ENCODE measurements around the gene GPC6. TPM values are rescaled to one million over a fixed set of nuclear protein-coding genes. Genes with fewer than 3 reads are reported as not detected.

Gene GPC6
- total RNA-seq, 1 experiment from 2014 or later = not detected

DNA sequence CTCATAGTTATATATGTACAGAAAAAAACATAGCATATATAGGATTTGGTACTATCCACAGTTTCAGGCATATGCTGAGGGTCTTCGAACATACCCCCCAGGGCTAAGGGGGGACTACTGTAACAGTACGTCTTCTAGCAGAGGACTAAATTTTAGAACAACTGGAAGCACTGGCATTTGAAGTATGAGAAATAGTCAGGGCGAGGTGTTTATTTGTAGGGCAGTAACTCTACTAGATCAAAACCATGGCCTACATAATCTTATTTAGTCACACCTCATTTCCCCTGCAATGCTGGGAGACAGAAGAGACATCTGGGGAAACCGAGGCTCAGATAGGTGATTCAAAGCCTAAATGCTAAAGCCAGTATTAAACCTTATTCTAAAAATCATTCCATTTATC is 1007.2 kb downstream of the GPC6 start:
- Histone ChIP-seq H3K9me2 (ENCODE audit: insufficient read depth) (no peaks in the 10 kb centered on the region), H3K36me3 (ENCODE audit: low read depth) (no peaks in the 10 kb centered on the region), H3K27me3 (ENCODE audit: insufficient read depth, low read depth) (no peaks in the 10 kb centered on the region), H3K27ac (no peak overlapping the region), H3K4me3 (no peak overlapping the region), H3K79me2 (ENCODE audit: low read depth) (no peaks in the 10 kb centered on the region), H3K4me1 (replicated peaks; ENCODE audit: insufficient read depth) (no peaks in the 10 kb centered on the region), H3K9me3 (ENCODE audit: insufficient read depth, low read depth) (no peaks in the 10 kb centered on the region; the same call in 1 of the 2 replicates), H2AFZ (no peak overlapping the region), H3F3A (ENCODE audit: insufficient read depth, low read depth) (no peaks in the 10 kb centered on the region), H3K4me2 (no peak overlapping the region; the same call in 1 of the 2 replicates), H4K20me1 (ENCODE audit: insufficient read depth) (no peaks in the 10 kb centered on the region)
- POLR2A ChIA-PET (ENCODE audit: unreplicated experiment) = no interaction called here
- TF ChIP-seq, protein P1, sequence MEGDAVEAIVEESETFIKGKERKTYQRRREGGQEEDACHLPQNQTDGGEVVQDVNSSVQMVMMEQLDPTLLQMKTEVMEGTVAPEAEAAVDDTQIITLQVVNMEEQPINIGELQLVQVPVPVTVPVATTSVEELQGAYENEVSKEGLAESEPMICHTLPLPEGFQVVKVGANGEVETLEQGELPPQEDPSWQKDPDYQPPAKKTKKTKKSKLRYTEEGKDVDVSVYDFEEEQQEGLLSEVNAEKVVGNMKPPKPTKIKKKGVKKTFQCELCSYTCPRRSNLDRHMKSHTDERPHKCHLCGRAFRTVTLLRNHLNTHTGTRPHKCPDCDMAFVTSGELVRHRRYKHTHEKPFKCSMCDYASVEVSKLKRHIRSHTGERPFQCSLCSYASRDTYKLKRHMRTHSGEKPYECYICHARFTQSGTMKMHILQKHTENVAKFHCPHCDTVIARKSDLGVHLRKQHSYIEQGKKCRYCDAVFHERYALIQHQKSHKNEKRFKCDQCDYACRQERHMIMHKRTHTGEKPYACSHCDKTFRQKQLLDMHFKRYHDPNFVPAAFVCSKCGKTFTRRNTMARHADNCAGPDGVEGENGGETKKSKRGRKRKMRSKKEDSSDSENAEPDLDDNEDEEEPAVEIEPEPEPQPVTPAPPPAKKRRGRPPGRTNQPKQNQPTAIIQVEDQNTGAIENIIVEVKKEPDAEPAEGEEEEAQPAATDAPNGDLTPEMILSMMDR (conservative IDR thresholded peaks at IDR 0.05) = no peak
- TF ChIP-seq EZH2 (IDR thresholded peaks at IDR 0.05; ENCODE audit: low read depth) = no peak
- no TSS peak for BruUV-seq (replicated peaks)
- intact Hi-C loops (cut with micrococcal nuclease; ENCODE audit: unreplicated experiment) = no loop called here
- no peak for DNase-seq
- CTCF ChIA-PET = no interaction called here

DNA sequence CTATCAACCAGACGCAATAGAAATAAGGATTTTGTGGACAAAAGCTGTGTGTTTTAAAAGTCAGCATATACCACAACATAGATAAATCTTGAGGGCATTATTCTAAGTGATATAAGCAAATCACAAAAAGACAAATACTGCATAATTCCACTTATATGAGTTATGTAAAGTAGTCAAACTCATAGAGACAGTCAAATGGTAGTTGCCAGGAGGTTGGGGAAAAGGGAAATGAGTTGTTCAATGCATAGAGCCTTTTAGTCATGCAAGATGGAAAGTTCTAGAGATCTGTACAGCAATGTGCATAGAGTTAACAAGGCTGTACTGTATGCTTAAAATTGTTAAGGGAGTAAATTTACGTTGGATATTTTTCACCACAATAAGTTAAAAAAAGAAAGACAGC is 1008.1 kb downstream of the GPC6 start:
- H3K4me1 ChIP-seq (replicated peaks; ENCODE audit: insufficient read depth) = no peaks in the 10 kb centered on the region
- H3K27ac ChIP-seq = no peak overlapping the region
- BruUV-seq (replicated peaks) = no TSS peak
- no peak for DNase-seq
- no peaks in the 10 kb centered on the region for H3F3A ChIP-seq (ENCODE audit: insufficient read depth, low read depth)
- no peaks in the 10 kb centered on the region for H3K27me3 ChIP-seq (ENCODE audit: insufficient read depth, low read depth)
- intact Hi-C loops (cut with micrococcal nuclease; ENCODE audit: unreplicated experiment) = no loop called here
- H3K79me2 ChIP-seq (ENCODE audit: low read depth) = no peaks in the 10 kb centered on the region
- TF ChIP-seq, protein P1 (conservative IDR thresholded peaks at IDR 0.05) = no peak
- no peak for TF ChIP-seq EZH2 (IDR thresholded peaks at IDR 0.05; ENCODE audit: low read depth)
- no peak overlapping the region for H2AFZ ChIP-seq
- H3K36me3 ChIP-seq (ENCODE audit: low read depth) = no peaks in the 10 kb centered on the region
- H3K9me2 ChIP-seq (ENCODE audit: insufficient read depth) = no peaks in the 10 kb centered on the region
- ChIA-PET CTCF (no interaction called here), POLR2A (ENCODE audit: unreplicated experiment) (no interaction called here)
- H4K20me1 ChIP-seq (ENCODE audit: insufficient read depth) = no peaks in the 10 kb centered on the region
- H3K4me2 ChIP-seq = no peak overlapping the region
- H3K9me3 ChIP-seq (ENCODE audit: insufficient read depth, low read depth) = no peaks in the 10 kb centered on the region; the same call in 1 of the 2 replicates
- H3K4me3 ChIP-seq = no peak overlapping the region

DNA sequence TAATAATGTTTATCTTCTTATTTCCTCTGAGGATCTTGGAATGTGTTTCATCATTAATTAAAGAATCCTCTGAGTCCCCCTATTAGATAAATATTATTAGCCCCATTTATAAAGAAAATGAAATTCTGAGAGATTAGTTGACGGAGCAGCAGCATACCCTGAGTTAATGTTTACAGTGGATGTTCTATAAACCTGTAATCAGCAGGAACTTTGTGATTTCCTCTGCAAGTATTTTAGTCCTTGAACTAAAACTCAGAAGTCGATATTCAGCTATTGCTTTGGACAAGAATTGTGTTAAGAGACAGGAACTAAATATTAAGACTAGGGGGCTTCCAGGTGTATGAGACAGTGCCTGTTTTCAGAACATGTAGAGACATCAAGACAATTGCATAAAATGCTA is 1009.5 kb downstream of the GPC6 start:
- no peaks in the 10 kb centered on the region for H3K4me1 ChIP-seq (replicated peaks; ENCODE audit: insufficient read depth)
- POLR2A ChIA-PET (ENCODE audit: unreplicated experiment) = no interaction called here
- intact Hi-C loops (cut with micrococcal nuclease; ENCODE audit: unreplicated experiment) = no loop called here
- H2AFZ ChIP-seq = no peak overlapping the region
- H3K79me2 ChIP-seq (ENCODE audit: low read depth) = no peaks in the 10 kb centered on the region
- H3K4me2 ChIP-seq = no peak overlapping the region
- no peaks in the 10 kb centered on the region for H3K36me3 ChIP-seq (ENCODE audit: low read depth)
- CTCF ChIA-PET = no interaction called here
- H3K27me3 ChIP-seq (ENCODE audit: insufficient read depth, low read depth) = no peaks in the 10 kb centered on the region
- no peaks in the 10 kb centered on the region for H3F3A ChIP-seq (ENCODE audit: insufficient read depth, low read depth)
- DNase-seq = no peak
- no TSS peak for BruUV-seq (replicated peaks)
- H3K27ac ChIP-seq = no peak overlapping the region
- H3K4me3 ChIP-seq = no peak overlapping the region
- no peaks in the 10 kb centered on the region for H3K9me2 ChIP-seq (ENCODE audit: insufficient read depth)
- H3K9me3 ChIP-seq (ENCODE audit: insufficient read depth, low read depth) = no peaks in the 10 kb centered on the region; the same call in 1 of the 2 replicates
- no peaks in the 10 kb centered on the region for H4K20me1 ChIP-seq (ENCODE audit: insufficient read depth)
- TF ChIP-seq, protein P1 (conservative IDR thresholded peaks at IDR 0.05) = no peak
- TF ChIP-seq EZH2 (IDR thresholded peaks at IDR 0.05; ENCODE audit: low read depth) = no peak
